LHCN-M2 (cell line): ENCODE data around the gene USH2A. TPM values are rescaled to one million over a fixed set of nuclear protein-coding genes. Genes with fewer than 3 reads are reported as not detected.
"Not testable (repeated sequence)": the region's sequence is repeated elsewhere in the genome, so short reads cannot be mapped to it uniquely, and the experiment has no call there.

Experiments
- DNase-seq: peaks from one replicate; pipeline ENCODE4 v3.0.0-alpha.2; 2012; ENCODE audit warnings: low read depth
- total RNA-seq: library from RNA; depleted of rRNA; stranded (reverse); fragments of >200 nt; gene quantifications from 2 replicates; pipeline ENCODE4 v1.2.3, GENCODE V29; 2014

The USH2A gene
- total RNA-seq, 1 experiment from 2014 or later = under 0.01 TPM

GRCh38 chr1:216049741-216050430 is 373.4 kb downstream of the USH2A start:
- DNase-seq = no peak

GRCh38 chr1:216047811-216048572 is 375.3 kb downstream of the USH2A start:
- DNase-seq = no peak

GRCh38 chr1:216046336-216046735 is 376.9 kb downstream of the USH2A start:
- peak; percentile 15 for DNase-seq

DNA sequence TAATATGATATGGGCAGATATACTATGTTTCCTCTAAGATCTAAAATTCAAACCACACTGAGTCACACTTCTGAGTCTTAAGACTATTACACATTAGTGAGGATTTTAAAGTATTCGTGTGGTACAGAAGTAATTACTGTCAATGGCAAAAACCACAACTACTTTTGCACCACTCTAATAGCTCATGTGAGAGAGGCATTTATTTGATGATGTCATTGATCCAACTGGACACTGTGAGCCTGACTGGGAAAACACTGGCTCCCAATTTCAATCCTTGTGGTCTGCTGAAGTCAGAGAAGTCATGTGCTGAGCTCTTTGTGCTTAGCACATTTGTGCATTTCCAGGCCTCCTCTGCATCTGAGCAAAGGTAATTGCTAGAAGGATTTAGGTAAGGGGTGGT is 377.8 kb downstream of the USH2A start:
- peak; percentile 97 for DNase-seq

DNA sequence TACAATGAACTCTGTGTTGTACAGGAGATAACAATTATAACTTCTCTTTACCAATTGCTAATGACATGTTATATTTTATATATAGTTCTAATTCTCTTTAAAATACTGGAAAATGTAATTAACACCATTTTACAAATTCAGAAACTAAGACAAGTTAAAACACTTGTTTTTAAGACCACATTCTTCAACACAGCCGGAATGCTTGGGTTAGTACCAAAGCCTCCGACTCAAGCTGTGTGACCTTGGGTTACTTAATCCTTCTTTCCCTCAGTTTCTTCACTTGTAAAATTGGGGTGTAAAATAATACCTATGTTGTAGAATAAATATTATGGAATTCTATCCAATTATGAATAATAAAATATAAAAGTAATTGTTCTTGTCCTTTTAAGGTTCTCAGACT is 378.7 kb downstream of the USH2A start:
- DNase-seq = no peak

DNA sequence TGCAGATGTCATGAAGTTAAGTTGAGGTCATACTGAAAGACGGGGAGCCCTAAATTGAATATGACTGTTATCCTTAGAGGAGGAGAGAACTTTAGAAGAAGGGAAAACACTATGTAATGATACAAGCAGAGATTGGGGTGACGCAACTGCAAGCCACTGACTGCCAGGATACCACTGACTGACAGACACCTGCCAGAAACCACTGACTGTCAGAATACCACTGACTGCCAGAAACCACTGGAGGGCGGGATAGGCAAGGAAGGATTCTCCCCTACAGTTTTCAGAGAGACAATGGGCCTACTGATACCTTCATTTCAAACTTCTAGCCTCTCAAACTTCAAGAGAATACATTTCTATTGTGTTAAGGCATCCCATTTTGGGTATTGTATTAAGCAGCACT is 388.7 kb downstream of the USH2A start:
- DNase-seq = peak; percentile 41

GRCh38 chr1:216032961-216033614 is 390.2 kb downstream of the USH2A start:
- DNase-seq = no peak

GRCh38 chr1:216032284-216032683 is 391.0 kb downstream of the USH2A start:
- DNase-seq = no peak

DNA sequence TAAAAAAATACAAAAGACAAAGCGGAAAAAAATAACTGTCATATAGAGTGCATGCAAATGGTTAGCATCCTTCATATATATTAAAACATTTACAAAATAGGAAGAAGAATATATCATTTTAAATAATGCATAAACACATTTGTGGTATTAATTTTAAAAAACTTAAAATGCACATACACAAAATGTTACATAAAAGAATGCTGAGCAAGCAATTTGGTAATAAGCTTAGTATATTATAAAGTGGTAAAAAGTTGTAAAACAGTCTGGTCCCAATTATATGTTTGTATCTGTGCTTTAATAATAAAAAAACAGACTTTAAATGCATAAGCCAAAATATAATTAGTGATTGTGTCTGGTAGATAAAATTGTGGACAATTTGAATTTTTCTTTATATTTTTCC is 394.6 kb downstream of the USH2A start:
- no peak for DNase-seq

- DNase-seq = no peak
Observed at GRCh38 chr1:216024546-216024945, 398.7 kb downstream of the USH2A start.

- no peak for DNase-seq
Observed at GRCh38 chr1:216020743-216021345, 402.4 kb downstream of the USH2A start.

DNA sequence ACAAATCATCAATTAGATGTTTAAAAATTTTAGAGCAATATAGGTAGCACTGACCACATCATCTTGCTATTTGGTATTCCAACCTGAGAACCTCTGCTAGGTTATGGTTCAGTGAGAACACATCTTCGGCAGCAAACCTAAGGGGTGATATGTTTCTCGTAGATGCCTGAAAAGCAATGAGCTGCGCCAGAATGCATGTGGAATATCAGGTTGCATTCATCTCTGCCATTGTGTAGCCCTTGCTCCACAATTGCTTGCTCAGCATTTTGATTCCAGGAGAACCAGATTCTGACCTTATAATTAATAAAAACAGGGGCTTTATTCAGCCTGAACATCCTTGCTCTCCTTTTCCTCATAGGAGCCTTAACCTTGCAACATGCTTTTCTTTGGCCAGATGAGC is 408.1 kb downstream of the USH2A start:
- no peak for DNase-seq

GRCh38 chr1:216014086-216014485 is 409.2 kb downstream of the USH2A start:
- no peak for DNase-seq

DNA sequence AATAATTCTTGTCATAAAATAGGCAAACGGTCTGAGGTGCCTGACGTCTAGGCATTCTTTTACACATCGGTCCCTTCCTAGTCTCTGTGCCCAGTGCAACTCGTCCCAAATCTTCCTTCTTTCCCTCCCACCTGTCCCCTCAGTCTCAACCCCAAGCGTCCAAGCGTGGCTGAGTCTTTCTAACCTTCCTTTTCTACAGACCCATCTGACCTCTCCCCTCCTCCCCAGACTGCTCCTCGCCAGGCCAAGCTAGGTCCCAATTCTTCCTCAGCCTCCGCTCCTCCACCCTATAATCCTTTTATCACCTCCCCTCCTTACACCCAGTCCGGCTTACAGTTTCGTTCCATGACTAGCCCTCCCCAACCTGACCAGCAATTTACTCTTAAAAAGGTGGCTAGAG is 413.8 kb downstream of the USH2A start:
- not testable (repeated sequence) for DNase-seq

DNA sequence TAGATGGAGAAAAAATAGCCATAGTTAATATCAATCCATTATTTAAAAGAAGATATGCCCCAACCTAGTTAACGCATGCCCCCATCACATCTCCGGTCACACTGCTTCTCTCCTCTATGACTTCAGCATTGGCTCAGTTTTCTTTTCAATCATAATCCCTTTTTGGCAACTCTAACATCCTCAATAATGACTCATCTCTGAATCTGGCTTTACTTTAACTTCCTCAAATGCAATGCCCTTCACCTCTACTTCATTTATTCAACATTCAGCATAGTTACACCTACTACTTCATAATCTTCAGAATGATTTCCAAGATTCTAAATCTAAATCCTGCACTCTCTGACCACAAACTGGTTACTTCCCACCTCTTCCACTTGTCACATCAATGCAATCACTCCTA is 417.3 kb downstream of the USH2A start:
- peak; percentile 21 for DNase-seq

DNA sequence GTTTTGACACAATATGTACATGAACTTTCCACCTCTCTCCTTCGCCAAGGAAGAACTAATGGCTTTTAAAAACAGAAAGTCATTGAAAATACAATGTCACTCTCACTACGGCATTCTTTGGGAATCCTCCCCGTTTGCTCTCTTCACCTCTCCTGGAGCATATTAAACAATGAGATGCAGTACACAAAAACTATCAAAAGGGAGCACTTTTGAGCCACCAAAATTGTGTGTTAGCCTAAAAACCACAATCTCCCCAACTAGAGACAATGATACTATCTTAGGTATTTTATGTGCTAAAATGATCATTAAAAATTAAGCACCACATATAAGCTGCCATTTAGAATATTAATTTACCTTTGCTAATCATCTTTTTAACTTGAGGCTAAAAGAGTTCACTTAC is 430.6 kb downstream of the USH2A start:
- peak; percentile 30 for DNase-seq

GRCh38 chr1:215987092-215987875 is 436.0 kb downstream of the USH2A start:
- DNase-seq = no peak

GRCh38 chr1:215986401-215986800 is 436.8 kb downstream of the USH2A start:
- no peak for DNase-seq

DNA sequence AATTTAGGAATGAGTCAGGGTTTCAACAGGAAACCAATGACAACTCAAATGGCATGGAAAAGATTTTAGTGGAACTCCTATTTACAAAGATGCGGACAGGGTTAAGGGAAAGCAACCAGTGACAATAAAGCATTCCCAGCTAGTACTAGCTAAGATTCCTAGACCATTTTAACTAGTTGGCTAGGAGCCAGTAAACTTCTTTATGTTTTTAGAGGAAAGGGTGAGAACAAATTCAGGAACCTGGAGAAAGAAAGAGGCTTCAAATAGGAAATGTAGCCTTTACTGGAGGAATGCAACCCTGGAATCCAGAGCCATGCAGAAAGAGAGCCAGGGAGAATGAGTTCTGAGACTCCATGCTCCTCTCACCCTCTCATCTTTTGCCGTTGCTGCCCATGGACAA is 439.6 kb downstream of the USH2A start:
- no peak for DNase-seq

GRCh38 chr1:215971793-215972441 is 451.3 kb downstream of the USH2A start:
- DNase-seq = no peak

- DNase-seq = peak; percentile 2
Observed at GRCh38 chr1:215970406-215970805, 452.8 kb downstream of the USH2A start.
